NCI-H1930 (cell line): ENCODE measurements around the gene HSPA14.
"Not testable (repeated sequence)": the region's sequence is repeated elsewhere in the genome, so short reads cannot be mapped to it uniquely, and the experiment has no call there.

Source experiments
- DNase-seq, 2 experiments: peaks; one replicate each; lab custom pipeline; 2025; lab: John Stamatoyannopoulos, UW

HSPA14 gene

DNA sequence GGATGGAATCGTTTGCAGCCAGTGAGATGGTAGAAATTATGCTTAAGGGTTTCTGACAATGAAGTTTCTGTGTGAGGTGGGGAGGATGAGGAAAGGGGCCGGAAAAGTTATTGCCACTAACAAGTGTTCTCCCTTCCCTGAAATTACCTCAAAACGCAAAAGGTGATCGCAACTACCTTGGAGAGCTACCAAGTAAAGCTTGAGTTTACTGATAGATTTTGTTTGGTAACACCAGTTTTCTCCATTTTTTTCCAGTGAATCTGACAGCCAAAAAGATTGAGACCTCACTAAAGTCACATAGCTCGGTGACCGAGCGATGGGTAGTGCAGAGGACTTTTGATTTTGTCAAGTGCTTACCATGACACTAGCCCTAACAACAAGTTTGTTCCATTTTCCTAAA is 42.1 kb downstream of the HSPA14 start:
- no peak for DNase-seq

DNA sequence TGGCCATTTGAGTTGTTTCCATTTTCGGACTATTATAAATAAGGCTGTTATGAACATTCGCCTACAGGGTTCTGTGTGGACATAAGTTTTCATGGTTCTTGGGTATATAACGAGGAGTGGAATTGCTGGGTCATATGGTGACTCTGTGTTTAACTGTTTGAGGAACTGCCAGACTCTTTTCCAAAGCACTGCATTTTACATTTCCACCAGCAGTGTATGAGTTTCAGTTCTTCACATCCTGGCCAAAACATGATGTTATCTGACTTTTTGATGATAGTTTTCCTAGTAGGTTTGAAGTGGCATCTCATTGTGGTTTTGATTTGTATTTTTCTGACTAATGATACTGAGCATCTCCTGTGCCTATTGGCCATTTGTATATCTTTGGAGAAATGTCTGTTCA is 46.0 kb downstream of the HSPA14 start:
- no peak for DNase-seq

DNA sequence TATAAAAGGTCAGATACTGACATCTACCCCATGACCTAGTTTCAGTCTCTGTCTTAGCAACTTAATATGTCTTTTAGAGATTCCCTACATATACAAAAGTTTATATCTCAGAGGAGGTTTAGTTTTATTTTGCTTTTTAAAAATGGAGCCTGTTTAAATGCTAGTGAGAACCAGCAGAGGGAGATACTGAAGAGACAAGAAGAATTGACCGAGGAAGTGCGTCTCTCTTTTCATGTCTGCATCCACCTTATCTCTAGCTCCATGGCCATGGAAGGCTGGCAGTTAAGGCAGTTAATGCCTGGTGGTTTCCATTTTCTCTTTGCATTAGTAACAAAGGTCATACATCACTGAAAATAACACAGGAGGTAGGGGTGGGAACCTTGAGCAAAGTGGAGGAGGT is 51.2 kb downstream of the HSPA14 start:
- DNase-seq: no peak

DNA sequence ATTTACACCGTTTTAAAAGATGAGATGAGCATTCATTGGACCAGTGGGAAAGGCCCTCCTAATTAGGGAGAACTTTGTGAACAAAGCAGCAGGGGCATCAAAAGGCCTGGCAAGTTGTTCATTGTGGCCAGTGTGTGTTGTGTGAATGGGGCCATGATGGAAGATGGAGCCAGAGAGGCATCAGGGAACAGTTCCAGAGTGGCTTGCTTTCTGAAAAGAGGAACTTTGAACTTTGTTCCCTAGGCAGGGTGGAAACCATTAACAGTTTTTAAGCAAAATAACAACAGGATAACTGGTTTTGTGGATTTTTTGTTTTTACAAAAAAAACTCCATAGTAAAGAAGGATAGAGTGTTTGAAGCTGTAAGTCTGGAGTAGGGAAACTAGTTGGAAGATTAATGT is 53.0 kb downstream of the HSPA14 start:
- no peak for DNase-seq

DNA sequence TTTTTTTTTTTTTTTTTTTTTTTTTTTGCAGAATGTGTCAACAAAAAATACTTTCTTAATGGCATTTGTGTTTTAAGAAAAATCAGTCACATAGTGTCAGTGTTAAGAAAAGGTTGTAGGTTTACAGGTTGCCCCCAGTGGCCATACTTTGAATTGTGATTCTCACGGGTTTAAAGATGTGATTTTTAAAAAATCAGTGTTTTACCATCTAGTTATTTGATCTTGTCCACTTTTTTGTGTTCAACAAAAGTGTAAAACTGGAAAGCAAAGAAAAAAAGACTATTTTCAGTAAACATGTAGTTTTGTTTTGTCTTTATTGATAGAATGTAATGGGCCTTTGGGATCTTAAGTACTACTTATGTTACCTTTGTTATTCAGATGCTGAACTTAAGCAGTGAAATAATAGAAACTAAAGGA is 66.2 kb downstream of the HSPA14 start:
- no peak for DNase-seq

DNA sequence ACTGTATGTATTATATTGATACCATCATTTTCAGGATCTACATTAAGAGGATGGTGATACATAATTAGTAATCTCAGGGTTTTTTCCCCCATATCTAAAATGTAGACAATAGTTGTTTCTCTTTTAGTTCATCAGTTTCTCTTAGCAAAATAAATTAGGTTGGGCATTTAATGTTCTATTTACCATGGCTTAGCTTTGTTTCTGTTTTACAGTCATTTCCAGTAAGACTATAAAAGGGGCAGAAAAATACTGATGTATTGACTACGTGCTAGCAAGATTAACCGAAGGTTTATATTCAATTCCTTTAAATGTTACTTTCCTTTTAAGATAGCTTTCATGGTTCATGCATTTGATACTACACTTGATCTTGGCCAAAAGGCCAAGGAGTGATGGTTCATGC is 66.8 kb downstream of the HSPA14 start:
- DNase-seq: no peak

DNA sequence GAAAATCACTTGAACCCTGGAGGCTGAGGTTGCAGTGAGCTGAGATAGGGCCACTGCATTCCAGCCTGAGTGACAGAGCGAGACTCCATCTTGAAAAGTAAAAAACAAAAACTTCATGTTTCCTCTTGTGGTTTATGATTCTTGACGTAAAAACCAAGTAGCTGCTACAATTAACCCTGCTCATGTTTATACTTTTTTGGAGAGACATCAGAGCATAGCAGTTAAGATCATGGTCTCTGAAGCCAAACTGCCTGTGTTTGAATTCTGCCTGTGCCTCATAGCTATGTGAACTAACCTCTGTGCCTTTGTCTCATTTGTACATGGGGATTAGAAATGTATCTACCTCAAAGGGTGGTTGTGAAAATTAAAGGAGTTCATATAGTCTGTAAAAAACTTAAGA is 67.8 kb downstream of the HSPA14 start:
- no peak for DNase-seq

DNA sequence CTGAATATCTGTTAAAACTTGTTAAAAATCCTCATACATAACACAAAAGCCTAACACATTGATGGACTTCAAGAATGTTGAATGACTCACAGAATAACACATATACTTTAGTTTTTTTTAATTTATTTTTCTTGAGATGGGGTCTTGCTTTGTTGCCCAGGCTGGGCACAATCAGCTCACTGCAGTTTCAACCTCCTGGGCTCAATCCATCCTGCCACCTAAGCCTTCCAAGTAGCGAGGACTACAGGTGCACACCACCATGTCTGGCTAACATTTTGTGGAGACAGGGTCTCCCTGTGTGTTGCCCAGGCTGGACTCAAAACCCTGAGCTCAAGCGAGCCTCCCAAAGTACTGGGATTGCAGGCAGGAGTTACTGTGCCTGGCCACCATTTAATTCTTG is 68.7 kb downstream of the HSPA14 start:
- no peak for DNase-seq

DNA sequence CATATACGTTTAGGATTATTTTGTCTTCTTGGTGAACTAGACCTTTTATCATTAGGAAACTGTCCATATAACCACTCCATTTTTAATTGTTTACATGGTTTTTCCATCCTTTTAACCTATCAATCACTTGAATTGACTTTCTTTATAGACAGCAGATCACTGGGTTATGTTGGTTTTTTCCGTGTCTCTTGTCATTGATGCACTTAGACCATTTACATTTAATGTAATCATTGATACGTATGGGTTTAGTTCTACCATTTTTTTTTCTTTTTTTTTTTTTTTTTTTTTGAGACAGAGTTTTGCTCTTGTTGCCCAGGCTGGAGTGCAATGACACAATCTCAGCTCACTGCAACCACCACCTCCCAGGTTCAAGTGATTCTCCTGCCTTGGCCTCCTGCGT is 69.5 kb downstream of the HSPA14 start:
- not testable (repeated sequence) for DNase-seq

DNA sequence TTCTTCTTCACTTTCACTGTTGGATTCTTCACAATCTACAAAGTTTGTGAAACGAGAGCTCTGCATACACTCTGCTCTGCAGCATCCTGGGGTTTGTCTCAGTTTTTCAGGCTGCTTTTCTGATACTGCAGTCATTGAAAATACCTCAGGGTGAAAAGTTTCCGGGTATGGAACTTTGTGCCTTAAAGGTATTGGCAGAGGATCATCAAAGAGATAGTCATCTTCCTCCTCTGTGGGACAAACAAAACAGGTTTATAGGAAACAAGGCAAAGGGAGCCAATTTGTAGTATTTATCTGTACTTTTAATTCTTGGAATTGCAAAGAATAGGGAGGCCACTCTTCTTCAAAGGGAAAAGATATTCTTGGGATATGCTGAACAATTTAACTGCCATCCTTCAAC is 71.0 kb downstream of the HSPA14 start:
- no peak for DNase-seq

DNA sequence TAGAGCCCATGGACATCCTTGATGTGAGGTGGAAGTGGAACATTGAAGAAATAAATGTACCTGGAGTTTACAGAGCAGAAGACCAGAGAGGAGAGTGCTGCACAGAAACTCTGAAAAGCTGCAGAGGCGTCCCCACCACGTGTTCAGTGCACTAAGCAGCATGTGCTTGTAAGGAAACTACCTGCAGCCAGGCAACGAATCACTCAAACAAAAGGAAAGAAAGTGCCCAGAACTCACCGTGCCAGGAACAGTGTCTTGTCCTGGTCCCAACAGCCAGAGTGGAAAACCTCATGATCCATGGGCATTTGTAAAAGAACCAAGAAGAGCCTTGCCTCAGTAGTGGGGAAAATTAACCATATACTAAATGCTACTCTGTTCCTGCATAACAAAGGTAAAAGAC is 72.8 kb downstream of the HSPA14 start:
- no peak for DNase-seq

DNA sequence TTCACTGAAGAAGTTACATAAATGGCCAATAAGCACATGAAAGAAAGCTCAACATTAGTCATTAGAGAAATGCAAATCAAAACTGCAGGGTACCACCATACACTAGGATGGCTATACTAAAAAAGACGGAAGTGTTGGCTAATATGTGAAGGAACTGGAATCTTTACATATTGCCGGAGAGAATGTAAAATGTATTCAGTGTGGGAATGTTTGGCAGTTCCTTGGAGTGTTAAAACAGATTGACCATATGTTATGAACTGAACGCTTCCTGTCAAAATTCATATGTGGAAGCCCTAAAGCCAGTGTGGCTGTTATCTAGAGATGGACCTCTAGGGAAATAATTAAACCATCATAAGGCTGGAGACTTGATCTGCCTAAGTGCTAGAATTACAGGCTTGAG is 73.7 kb downstream of the HSPA14 start:
- DNase-seq: no peak

DNA sequence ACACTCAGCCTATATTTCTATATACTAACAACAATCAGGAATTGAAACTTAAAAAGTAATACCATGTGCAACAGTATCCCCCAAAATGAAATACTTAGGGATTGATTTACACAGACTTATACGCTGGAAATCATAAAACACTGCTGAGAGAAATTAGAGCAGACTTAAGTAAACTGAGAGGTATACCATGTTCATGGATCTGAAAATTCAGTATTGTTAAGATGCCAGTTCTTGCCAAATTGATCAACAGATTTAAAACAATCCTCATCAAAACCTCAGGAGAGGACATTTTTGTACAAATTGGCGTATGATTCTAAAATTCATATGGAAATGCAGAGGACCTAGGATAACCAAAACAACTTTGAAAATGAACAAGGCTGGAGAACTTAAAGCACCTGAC is 78.5 kb downstream of the HSPA14 start:
- no peak for DNase-seq

DNA sequence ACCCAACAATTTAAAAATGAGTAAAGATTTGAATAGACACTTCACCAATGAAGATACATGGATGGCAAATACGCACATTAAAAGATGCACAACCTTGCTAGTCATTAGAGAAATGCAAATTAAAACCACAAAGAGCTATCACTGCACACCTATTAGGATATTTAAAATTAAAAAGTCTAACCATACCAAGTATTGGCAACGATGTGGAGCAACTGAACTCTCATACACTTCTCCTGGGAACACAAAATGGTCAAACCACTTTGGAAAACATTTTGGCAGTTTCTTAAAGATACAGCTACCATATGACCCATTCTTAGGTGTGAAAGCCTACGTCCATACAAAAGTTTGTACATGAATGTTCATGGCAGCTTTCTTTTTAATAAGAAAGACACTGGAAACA is 79.7 kb downstream of the HSPA14 start:
- DNase-seq: no peak

DNA sequence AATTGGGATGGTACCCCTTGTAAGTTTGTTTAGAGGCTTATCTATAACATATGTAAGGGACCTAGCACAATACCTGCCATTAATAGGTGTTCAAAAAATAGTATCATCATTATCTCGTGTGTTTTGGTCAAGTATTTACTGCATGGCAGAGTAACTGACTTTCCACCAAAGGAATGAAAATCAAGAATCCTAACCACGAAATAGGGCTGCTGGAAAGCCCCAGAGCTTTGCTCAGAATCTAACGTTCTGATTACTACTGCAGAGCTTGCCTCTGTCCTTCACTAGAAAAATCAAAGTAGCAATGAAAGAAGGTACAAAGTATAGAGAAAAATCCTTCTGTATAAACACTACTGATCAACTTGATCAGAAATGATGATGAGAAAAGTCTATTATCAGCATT is 80.9 kb downstream of the HSPA14 start:
- no peak for DNase-seq
